Lower leg skin (tissue), 3 donors: ENCODE results near the gene SLC2A6.

Experiments used
- POLR2A ChIP-seq, 2 donors: fragments of 450-650 bp; IDR thresholded peaks; one replicate each; pipeline ENCODE4 v1.6.1; 2016 to 2017; ENCODE audit warnings: antibody characterized with exemption in 2 of 2, mild to moderate bottlenecking in 1 of 2, moderate library complexity in 1 of 2
- TF ChIP-seq, protein P1 (sequence below), 3 donors: fragments of 450-650 bp; IDR thresholded peaks; one replicate each; pipeline ENCODE4 v1.5.1; 2016; ENCODE audit warnings: antibody characterized with exemption in 3 of 3, mild to moderate bottlenecking in 3 of 3, moderate library complexity in 2 of 3

DNA sequence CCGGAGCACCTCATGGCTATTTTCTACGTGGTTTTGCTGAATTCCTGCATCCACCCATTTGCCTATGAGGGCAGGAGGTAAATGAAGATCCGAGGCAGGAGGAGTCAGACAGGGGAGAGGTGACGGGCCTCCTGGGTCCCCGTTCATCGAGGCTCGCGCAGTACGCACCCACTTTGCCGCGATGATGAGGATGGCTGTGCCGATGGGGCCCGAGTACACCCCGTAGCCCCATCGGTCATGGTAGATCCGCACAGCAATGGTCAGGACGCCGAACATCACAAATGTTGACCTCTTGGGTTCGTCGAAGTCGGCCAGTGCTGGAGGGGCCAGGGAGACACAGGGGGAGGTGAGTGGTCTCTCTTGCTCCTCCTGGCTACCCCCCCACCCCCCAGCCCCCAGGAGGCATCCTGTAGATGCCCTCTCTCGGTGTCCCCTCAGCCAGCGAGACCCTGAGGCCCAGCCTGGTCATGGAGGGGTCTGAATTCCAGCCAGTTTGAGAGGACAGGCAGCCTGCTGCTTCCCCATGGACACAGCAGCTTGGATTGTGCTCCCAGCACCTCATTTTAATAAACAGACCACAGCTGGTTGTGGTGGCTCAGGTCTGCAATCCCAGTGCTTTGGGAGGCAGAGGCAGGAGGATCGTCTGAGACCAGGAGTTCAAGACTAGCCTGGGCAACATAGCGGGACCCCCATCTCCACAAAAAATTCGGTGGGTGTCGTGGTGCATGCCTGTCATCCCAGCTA, 40.0 kb upstream of the SLC2A6 start:
- TF ChIP-seq POLR2A (IDR thresholded peaks at IDR 0.05), result no peak
- TF ChIP-seq, protein P1, sequence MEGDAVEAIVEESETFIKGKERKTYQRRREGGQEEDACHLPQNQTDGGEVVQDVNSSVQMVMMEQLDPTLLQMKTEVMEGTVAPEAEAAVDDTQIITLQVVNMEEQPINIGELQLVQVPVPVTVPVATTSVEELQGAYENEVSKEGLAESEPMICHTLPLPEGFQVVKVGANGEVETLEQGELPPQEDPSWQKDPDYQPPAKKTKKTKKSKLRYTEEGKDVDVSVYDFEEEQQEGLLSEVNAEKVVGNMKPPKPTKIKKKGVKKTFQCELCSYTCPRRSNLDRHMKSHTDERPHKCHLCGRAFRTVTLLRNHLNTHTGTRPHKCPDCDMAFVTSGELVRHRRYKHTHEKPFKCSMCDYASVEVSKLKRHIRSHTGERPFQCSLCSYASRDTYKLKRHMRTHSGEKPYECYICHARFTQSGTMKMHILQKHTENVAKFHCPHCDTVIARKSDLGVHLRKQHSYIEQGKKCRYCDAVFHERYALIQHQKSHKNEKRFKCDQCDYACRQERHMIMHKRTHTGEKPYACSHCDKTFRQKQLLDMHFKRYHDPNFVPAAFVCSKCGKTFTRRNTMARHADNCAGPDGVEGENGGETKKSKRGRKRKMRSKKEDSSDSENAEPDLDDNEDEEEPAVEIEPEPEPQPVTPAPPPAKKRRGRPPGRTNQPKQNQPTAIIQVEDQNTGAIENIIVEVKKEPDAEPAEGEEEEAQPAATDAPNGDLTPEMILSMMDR (IDR thresholded peaks at IDR 0.05), result no peak
